K562 (cell line): ENCODE data around the gene UBR1. TPM values are rescaled to one million over a fixed set of nuclear protein-coding genes. Genes with fewer than 3 reads are reported as not detected.

Source experiments
- POLR3G ChIP-seq: IDR thresholded peaks from 2 replicates; pipeline ENCODE4 v1.6.1; 2011; ENCODE audit not compliant: insufficient read length, insufficient replicate concordance; ENCODE audit errors: extremely low read depth
- PRDM10 ChIP-seq: fragments of 450-650 bp; IDR thresholded peaks from 2 replicates; pipeline ENCODE4 v1.6.1; 2018; ENCODE audit not compliant: partially characterized antibody
- THAP7 ChIP-seq: fragments of 250-450 bp; sonication (Bioruptor Pico); IDR thresholded peaks from 2 replicates; pipeline ENCODE4 v1.5.0; 2021
- ZBTB40 ChIP-seq, 2 experiments: fragments of 450-650 bp in 1 of 2; sonication (generic) in 1 of 2; formaldehyde crosslinking in 1 of 2; IDR thresholded peaks; 2 replicates each; pipeline versions ENCODE4 v1.7.1 to v1.9.0; 2016 to 2022; ENCODE audit warnings: inconsistent platforms in 1 of 2, mild to moderate bottlenecking in 1 of 2, missing genetic modification reagents in 1 of 2
- ZNF324 ChIP-seq: fragments of 250-450 bp; sonication (Bioruptor Pico); IDR thresholded peaks from 2 replicates; pipeline ENCODE4 v1.4.0; 2020; ENCODE audit warnings: mild to moderate bottlenecking
- polyA plus RNA-seq, 8 experiments: library from polyadenylated mRNA; depleted of rRNA in 4 of 8; stranded (reverse) in 5 of 8; unstranded in 3 of 8; fragments of >200 nt; fragmentation: Nextera tagmentation in 2 of 8; fragmentation: Illumina TruSeq in 1 of 8; extraction: Ambion mirVana in 2 of 8; extraction: Trizol in 1 of 8; gene quantifications; 2 replicates each; pipeline versions ENCODE4 v1.2.1 to v1.2.3, GENCODE V29; 2011 to 2014; ENCODE audit warnings: inconsistent platforms in 1 of 8, missing spikeins in 1 of 8
- total RNA-seq, 7 experiments: library from RNA; depleted of rRNA in 6 of 7; stranded (reverse); fragments of >200 nt in 6 of 7; fragmentation: Illumina TruSeq in 2 of 7; extraction: Trizol in 2 of 7; gene quantifications; 2 replicates each; pipeline versions ENCODE4 v1.2.1 to v1.2.3, GENCODE V29; 2011 to 2021; ENCODE audit warnings: low replicate concordance in 1 of 7

Gene UBR1
- total and polyA plus RNA-seq, 9 of the 15 experiments (the other 6 are each of a cell fraction or from before 2014, with no cell fraction given) = 5.8 to 30.7 (median 15.3) TPM

GRCh38 chr15:43144512-43144911, 38.7 kb upstream of the UBR1 start (continued):
- TF ChIP-seq ZBTB40 (IDR thresholded peaks at IDR 0.05) = 0 out of 2 replicates have a peak, but pooled peaks have one; percentile 31
- no peak for TF ChIP-seq ZBTB40 (CRISPR knock-in tag; IDR thresholded peaks at IDR 0.05)
- no peak for TF ChIP-seq POLR3G
- TF ChIP-seq THAP7 = no peak
- TF ChIP-seq ZNF324 (CRISPR knock-in tag) = no peak
- no peak for TF ChIP-seq PRDM10
